HEK293 (cell line): ENCODE results near the gene KDM5A.

ENCODE experiments used
- CTCF ChIA-PET: fragments of 350-600 bp; formaldehyde crosslinking; extraction: SDS; loops from one replicate; lab custom pipeline; 2021; ENCODE audit warnings: antibody characterized with exemption; lab: Yijun Ruan, JAX
- POLR2A ChIA-PET: fragments of 300-600 bp; formaldehyde crosslinking; extraction: SDS; loops from one replicate; lab custom pipeline; 2020; ENCODE audit warnings: antibody characterized with exemption, inconsistent platforms; lab: Yijun Ruan, JAX
- H3K27ac ChIP-seq: fragments of 200-500 bp; sonication (Bioruptor generic); 2 replicates; pipeline ENCODE4 v1.5.1; 2014; ENCODE audit warnings: low read depth, low read length, control low read depth, inconsistent platforms; ENCODE audit errors: extremely low read depth
- H3K36me3 ChIP-seq, 2 experiments: fragments of 200-500 bp in 1 of 2; sonication (Bioruptor generic) in 1 of 2; 1 replicate in 1 of 2; 2 replicates in 1 of 2; pipeline ENCODE4 v1.5.1; 2014 to 2017; ENCODE audit warnings: inconsistent platforms in 2 of 2, low read length in 2 of 2; ENCODE audit not compliant: control insufficient read depth in 2 of 2, insufficient read depth in 1 of 2
- H3K4me1 ChIP-seq: fragments of 200-500 bp; sonication (Bioruptor generic); 2 replicates; pipeline ENCODE4 v1.5.1; 2014; ENCODE audit warnings: mild to moderate bottlenecking, low read length, inconsistent platforms; ENCODE audit not compliant: control insufficient read depth, insufficient read depth
- H3K4me3 ChIP-seq: 2 replicates; pipeline ENCODE4 v1.5.1; 2011; ENCODE audit warnings: low read depth, mild to moderate bottlenecking, control low read depth, low read length, moderate library complexity
- H3K9me3 ChIP-seq: fragments of 200-500 bp; sonication (Bioruptor generic); 2 replicates; pipeline ENCODE4 v1.5.1; 2014; ENCODE audit warnings: low read depth, low read length, inconsistent platforms; ENCODE audit not compliant: control insufficient read depth, insufficient read depth
- EGR2 ChIP-seq: fragments of 450-650 bp; formaldehyde crosslinking; IDR thresholded peaks from 2 replicates; pipeline ENCODE4 v1.5.1; 2016; ENCODE audit warnings: low read depth, missing biosample characterization, missing genetic modification characterization
- MZF1 ChIP-seq: fragments of 450-650 bp; formaldehyde crosslinking; IDR thresholded peaks from 2 replicates; pipeline ENCODE4 v1.5.1; 2017; ENCODE audit warnings: missing biosample characterization, missing genetic modification characterization, borderline replicate concordance
- PRDM1 ChIP-seq: fragments of 450-650 bp; formaldehyde crosslinking; IDR thresholded peaks from 2 replicates; pipeline ENCODE4; 2016; ENCODE audit warnings: missing biosample characterization, missing genetic modification characterization
- REST ChIP-seq: fragments of 450-650 bp; formaldehyde crosslinking; IDR thresholded peaks from 2 replicates; pipeline ENCODE4 v1.5.1; 2016; ENCODE audit warnings: missing biosample characterization, missing genetic modification characterization
- SCRT1 ChIP-seq: fragments of 450-650 bp; formaldehyde crosslinking; IDR thresholded peaks from 2 replicates; pipeline ENCODE4 v1.5.1; 2016; ENCODE audit warnings: missing biosample characterization, missing genetic modification characterization, borderline replicate concordance
- YY1 ChIP-seq: fragments of 450-650 bp; formaldehyde crosslinking; IDR thresholded peaks from 2 replicates; pipeline ENCODE4 v1.5.1; 2018; ENCODE audit warnings: missing biosample characterization, missing genetic modification characterization
- ZBTB26 ChIP-seq: fragments of 450-650 bp; formaldehyde crosslinking; optimal IDR thresholded peaks from 2 replicates; pipeline ENCODE3; 2016; ENCODE audit warnings: missing biosample characterization, mild to moderate bottlenecking, missing genetic modification characterization
- ZBTB49 ChIP-seq: fragments of 450-650 bp; formaldehyde crosslinking; IDR thresholded peaks from 2 replicates; pipeline ENCODE4 v1.5.1; 2016; ENCODE audit warnings: missing biosample characterization, missing genetic modification characterization, low read depth
- ZBTB7A ChIP-seq: fragments of 450-650 bp; formaldehyde crosslinking; IDR thresholded peaks from 2 replicates; pipeline ENCODE4 v1.5.1; 2016; ENCODE audit warnings: low read depth, missing biosample characterization, missing genetic modification characterization
- ZEB2 ChIP-seq: fragments of 450-650 bp; formaldehyde crosslinking; IDR thresholded peaks from 2 replicates; pipeline ENCODE4 v1.5.1; 2016; ENCODE audit warnings: missing biosample characterization, missing genetic modification characterization
- ZFP69B ChIP-seq: fragments of 450-650 bp; formaldehyde crosslinking; IDR thresholded peaks from 2 replicates; pipeline ENCODE4 v1.5.1; 2016; ENCODE audit warnings: missing biosample characterization, missing genetic modification characterization
- ZNF341 ChIP-seq: fragments of 450-650 bp; formaldehyde crosslinking; IDR thresholded peaks from 2 replicates; pipeline ENCODE4; 2016; ENCODE audit warnings: low read depth, missing biosample characterization, missing genetic modification characterization
- ZNF362 ChIP-seq: fragments of 450-650 bp; formaldehyde crosslinking; IDR thresholded peaks from 2 replicates; pipeline ENCODE4 v1.5.1; 2016; ENCODE audit warnings: missing biosample characterization, missing genetic modification characterization
- ZNF488 ChIP-seq: fragments of 450-650 bp; formaldehyde crosslinking; IDR thresholded peaks from 2 replicates; pipeline ENCODE4 v1.5.1; 2016; ENCODE audit warnings: missing biosample characterization, missing genetic modification characterization
- ZNF785 ChIP-seq: fragments of 450-650 bp; formaldehyde crosslinking; IDR thresholded peaks from 2 replicates; pipeline ENCODE4 v1.5.1; 2016; ENCODE audit warnings: missing biosample characterization, missing genetic modification characterization
- ZNF837 ChIP-seq: fragments of 450-650 bp; formaldehyde crosslinking; IDR thresholded peaks from 2 replicates; pipeline ENCODE4 v1.5.1; 2016; ENCODE audit warnings: missing biosample characterization, missing genetic modification characterization
- ZSCAN5A ChIP-seq: fragments of 450-650 bp; formaldehyde crosslinking; IDR thresholded peaks from 2 replicates; pipeline ENCODE4 v1.5.1; 2016; ENCODE audit warnings: missing biosample characterization, missing genetic modification characterization
- TF ChIP-seq, protein P1 (sequence below): fragments of 450-650 bp; formaldehyde crosslinking; IDR thresholded peaks from 2 replicates; pipeline ENCODE4 v1.5.1; 2017; ENCODE audit warnings: missing biosample characterization, missing genetic modification characterization
- TF ChIP-seq, protein P2 (sequence below): fragments of 450-650 bp; formaldehyde crosslinking; IDR thresholded peaks from 2 replicates; pipeline ENCODE4 v1.5.1; 2016; ENCODE audit warnings: missing biosample characterization, missing genetic modification characterization

The KDM5A gene

DNA sequence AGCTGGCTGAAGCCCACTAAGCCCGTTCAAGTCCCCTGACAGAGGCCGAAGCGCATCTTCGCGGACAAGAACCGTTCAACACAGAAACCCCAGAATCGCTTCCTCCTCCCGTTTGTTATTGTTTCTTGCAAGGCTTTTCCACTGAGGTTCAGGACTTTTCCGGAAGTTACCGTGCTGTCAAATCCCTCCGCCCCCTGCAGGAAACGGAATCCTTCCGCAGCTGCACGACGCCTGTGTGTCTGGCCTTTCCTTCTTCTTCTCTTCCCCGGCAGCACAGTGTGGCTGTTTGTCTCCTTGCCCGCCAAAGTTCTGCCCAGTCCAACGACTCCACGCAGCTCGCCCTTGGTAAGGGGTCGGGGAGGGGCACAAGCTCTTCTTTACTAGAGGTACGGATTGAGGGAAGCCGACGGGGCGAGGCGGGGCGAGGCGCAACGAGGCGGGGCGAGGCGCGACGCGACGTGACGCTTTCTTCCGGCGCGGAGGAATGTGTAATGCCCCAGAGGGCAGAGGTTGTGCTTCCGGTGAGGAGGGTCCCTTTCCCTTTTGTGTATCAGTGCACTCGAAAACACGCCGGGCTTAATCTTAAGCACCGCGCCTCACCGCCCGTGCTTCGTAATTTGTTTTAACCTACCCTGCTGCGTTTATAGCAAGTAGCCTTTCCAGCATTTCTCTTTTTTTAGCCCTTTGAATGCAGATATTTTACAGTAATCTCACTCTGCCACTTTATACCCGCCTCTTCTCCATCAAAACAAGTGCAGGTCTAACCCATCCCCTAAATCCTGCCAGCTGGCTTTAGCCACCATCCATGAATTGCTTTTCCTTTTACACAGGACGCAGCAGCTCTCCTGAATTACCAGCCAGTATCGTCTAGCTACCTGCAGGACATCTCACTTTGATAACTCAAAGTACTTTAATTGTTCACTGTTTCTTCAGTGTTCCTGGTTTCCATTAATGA is at the start of gene KDM5A:
KDM5A (minus strand) TSS at position 179 of the 955 bp plus-strand sequence. CDS start 229 bp downstream, outside the sequence.
- ChIA-PET POLR2A (interaction anchor here (0.5 to 4.2 kb wide), 7 partner anchors 10 to 108 kb away, joined by 3 to 36 read pairs (median 5); partner anchors contain the start of gene CCDC77), CTCF (interaction anchor here (0.7 to 0.9 kb wide), 2 partner anchors 10 to 38 kb away, joined by 3 read pairs; no protein-coding TSS in a partner anchor)
- Histone ChIP-seq H3K4me3 (peak within 1 kb of the TSS; percentile 89), H3K36me3 (peaks cover 10 to 14% of the 10 kb centered on the region in 2 experiments), H3K9me3 (no peaks in the 10 kb centered on the region), H3K4me1 (peaks cover 9% of the 10 kb centered on the region), H3K27ac (peak within 1 kb of the TSS; percentile 92)
- TF ChIP-seq SCRT1: no peak
- 0 out of 2 replicates have a peak, but pooled peaks have one; percentile 20 for TF ChIP-seq ZNF488
- peak; percentile 90 for TF ChIP-seq ZFP69B
- TF ChIP-seq REST (tag by site-specific recombination): no peak; the same call in 1 of the 2 replicates
- TF ChIP-seq ZBTB7A (tag by site-specific recombination): peak; percentile 63; the same call in 1 of the 2 replicates
- TF ChIP-seq, protein P1, sequence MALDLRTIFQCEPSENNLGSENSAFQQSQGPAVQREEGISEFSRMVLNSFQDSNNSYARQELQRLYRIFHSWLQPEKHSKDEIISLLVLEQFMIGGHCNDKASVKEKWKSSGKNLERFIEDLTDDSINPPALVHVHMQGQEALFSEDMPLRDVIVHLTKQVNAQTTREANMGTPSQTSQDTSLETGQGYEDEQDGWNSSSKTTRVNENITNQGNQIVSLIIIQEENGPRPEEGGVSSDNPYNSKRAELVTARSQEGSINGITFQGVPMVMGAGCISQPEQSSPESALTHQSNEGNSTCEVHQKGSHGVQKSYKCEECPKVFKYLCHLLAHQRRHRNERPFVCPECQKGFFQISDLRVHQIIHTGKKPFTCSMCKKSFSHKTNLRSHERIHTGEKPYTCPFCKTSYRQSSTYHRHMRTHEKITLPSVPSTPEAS (tag by site-specific recombination): no peak
- peak; percentile 75 for TF ChIP-seq ZBTB49
- no peak; the same call in 1 of the 2 replicates for TF ChIP-seq PRDM1 (tag by site-specific recombination)
- TF ChIP-seq ZNF785 (tag by site-specific recombination): 0 out of 2 replicates have a peak, but pooled peaks have one; percentile 58
- TF ChIP-seq, protein P2, sequence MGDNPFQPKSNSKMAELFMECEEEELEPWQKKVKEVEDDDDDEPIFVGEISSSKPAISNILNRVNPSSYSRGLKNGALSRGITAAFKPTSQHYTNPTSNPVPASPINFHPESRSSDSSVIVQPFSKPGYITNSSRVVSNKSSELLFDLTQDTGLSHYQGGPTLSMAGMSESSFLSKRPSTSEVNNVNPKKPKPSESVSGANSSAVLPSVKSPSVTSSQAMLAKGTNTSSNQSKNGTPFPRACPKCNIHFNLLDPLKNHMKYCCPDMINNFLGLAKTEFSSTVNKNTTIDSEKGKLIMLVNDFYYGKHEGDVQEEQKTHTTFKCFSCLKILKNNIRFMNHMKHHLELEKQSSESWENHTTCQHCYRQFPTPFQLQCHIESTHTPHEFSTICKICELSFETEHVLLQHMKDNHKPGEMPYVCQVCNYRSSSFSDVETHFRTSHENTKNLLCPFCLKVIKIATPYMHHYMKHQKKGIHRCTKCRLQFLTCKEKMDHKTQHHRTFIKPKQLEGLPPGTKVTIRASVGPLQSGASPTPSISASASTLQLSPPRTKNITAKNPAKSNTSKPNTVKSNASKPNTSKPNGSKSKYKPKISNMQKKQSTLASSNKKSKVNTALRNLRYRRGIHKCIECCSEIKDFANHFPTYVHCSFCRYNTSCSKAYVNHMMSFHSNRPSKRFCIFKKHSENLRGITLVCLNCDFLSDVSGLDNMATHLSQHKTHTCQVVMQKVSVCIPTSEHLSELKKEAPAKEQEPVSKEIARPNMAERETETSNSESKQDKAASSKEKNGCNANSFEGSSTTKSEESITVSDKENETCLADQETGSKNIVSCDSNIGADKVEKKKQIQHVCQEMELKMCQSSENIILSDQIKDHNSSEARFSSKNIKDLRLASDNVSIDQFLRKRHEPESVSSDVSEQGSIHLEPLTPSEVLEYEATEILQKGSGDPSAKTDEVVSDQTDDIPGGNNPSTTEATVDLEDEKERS (tag by site-specific recombination): 0 out of 2 replicates have a peak, but pooled peaks have one; percentile 44
- TF ChIP-seq ZNF837 (tag by site-specific recombination): no peak
- peak; percentile 78 for TF ChIP-seq ZNF362 (tag by site-specific recombination)
- peak; percentile 20 for TF ChIP-seq ZBTB26 (tag by site-specific recombination)
- TF ChIP-seq EGR2 (tag by site-specific recombination): peak; percentile 47
- TF ChIP-seq ZEB2 (tag by site-specific recombination): peak; percentile 97
- TF ChIP-seq MZF1 (tag by site-specific recombination): no peak
- TF ChIP-seq ZSCAN5A (tag by site-specific recombination): peak; percentile 76
- TF ChIP-seq ZNF341 (tag by site-specific recombination): peak; percentile 96
- peak; percentile 76 for TF ChIP-seq YY1 (tag by site-specific recombination)
